Caco-2 (cell line): ENCODE data around the gene PRCP. TPM values are rescaled to one million over a fixed set of nuclear protein-coding genes. Genes with fewer than 3 reads are reported as not detected.

Experiments
- BruUV-seq: library from RNA; stranded (reverse); fragments of 400-500 nt; replicated peaks from 2 replicates; lab custom pipeline; 2021; lab: Mats Ljungman, UMichigan
- CTCF ChIA-PET: fragments of 300-600 bp; sonication (Branson Sonifier 250); formaldehyde crosslinking; loops from one replicate; lab custom pipeline; 2022; ENCODE audit warnings: antibody characterized with exemption; lab: Charles Lee
- POLR2A ChIA-PET: fragments of 300-600 bp; sonication (Branson Sonifier 250); formaldehyde crosslinking; loops from one replicate; lab custom pipeline; 2022; ENCODE audit warnings: antibody characterized with exemption; lab: Charles Lee
- DNase-seq, 2 experiments: peaks; one replicate each; pipeline versions ENCODE4 v3.0.0 to v3.0.0-alpha.2; 2020 to 2022
- H3K27me3 ChIP-seq: replicated peaks from 2 replicates; pipeline ENCODE4 v1.6.0; 2011; ENCODE audit warnings: low read length; ENCODE audit not compliant: control insufficient read depth, insufficient read depth
- H3K36me3 ChIP-seq: 2 replicates; pipeline ENCODE4 v1.5.1; 2011; ENCODE audit warnings: low read length; ENCODE audit not compliant: control insufficient read depth, insufficient read depth
- H3K4me1 ChIP-seq: fragments of 250-450 bp; sonication (Bioruptor Pico); 2 replicates; pipeline ENCODE4 v1.5.1; 2020; ENCODE audit warnings: mild to moderate bottlenecking
- H3K4me3 ChIP-seq: 2 replicates; pipeline ENCODE4 v1.5.1; 2011; ENCODE audit warnings: low read depth, mild to moderate bottlenecking, control low read depth, low read length
- H3K9me3 ChIP-seq: fragments of 250-450 bp; sonication (Bioruptor Pico); 2 replicates; pipeline ENCODE4 v1.5.1; 2020; ENCODE audit warnings: mild to moderate bottlenecking, moderate library complexity
- H3K27ac Mint-ChIP-seq: one replicate; pipeline ENCODE4 v1.8.0; 2022; ENCODE audit warnings: mixed read lengths; ENCODE audit not compliant: unreplicated experiment
- H3K27me3 Mint-ChIP-seq: one replicate; pipeline ENCODE4 v1.8.0; 2022; ENCODE audit warnings: mixed read lengths; ENCODE audit not compliant: insufficient read depth, unreplicated experiment
- H3K36me3 Mint-ChIP-seq: one replicate; pipeline ENCODE4 v1.8.0; 2022; ENCODE audit warnings: mild to moderate bottlenecking, mixed read lengths; ENCODE audit not compliant: insufficient read depth, unreplicated experiment
- H3K4me1 Mint-ChIP-seq: one replicate; pipeline ENCODE4 v1.8.0; 2022; ENCODE audit warnings: low read depth, mixed read lengths; ENCODE audit not compliant: unreplicated experiment
- H3K4me3 Mint-ChIP-seq: one replicate; pipeline ENCODE4 v1.8.0; 2022; ENCODE audit warnings: mild to moderate bottlenecking, moderate library complexity, mixed read lengths; ENCODE audit not compliant: unreplicated experiment
- H3K9me3 Mint-ChIP-seq: one replicate; pipeline ENCODE4 v1.8.0; 2022; ENCODE audit warnings: mixed read lengths; ENCODE audit not compliant: unreplicated experiment
- CTCF ChIP-seq, 2 experiments: fragments of 200-600 bp in 1 of 2; IDR thresholded peaks; 1 replicate in 1 of 2; 2 replicates in 1 of 2; pipeline versions ENCODE4 v1.5.1 to v1.8.0; 2011 to 2022; ENCODE audit warnings: antibody characterized with exemption in 1 of 2, control low read depth in 1 of 2, inconsistent platforms in 1 of 2, low read depth in 1 of 2, low read length in 1 of 2, mild to moderate bottlenecking in 1 of 2, moderate library complexity in 1 of 2; ENCODE audit not compliant: insufficient read depth in 1 of 2, severe bottlenecking in 1 of 2, unreplicated experiment in 1 of 2
- intact Hi-C: fragments of 100-400 bp; cut with micrococcal nuclease; formaldehyde crosslinking; loops from one replicate; pipeline ENCODE4 v1.10.0; 2022; ENCODE audit not compliant: unreplicated experiment
- total RNA-seq: library from RNA; stranded (reverse); gene quantifications from 2 replicates; pipeline ENCODE4 v1.2.3, GENCODE V29; 2022

Gene PRCP
- total RNA-seq, 1 experiment from 2014 or later, result 107 TPM

- TF ChIP-seq CTCF (IDR thresholded peaks at IDR 0.05; ENCODE audit: insufficient read depth in 1 of 2, low read depth in 1 of 2, low read length in 1 of 2, severe bottlenecking in 1 of 2, unreplicated experiment in 1 of 2), result no peak
- no peaks in the 10 kb centered on the region for H3K4me1 Mint-ChIP-seq
- Histone ChIP-seq H3K27me3 (no peaks in the 10 kb centered on the region), H3K4me3 (no peak overlapping the region), H3K36me3 (no peaks in the 10 kb centered on the region), H3K9me3 (no peaks in the 10 kb centered on the region), H3K4me1 (no peaks in the 10 kb centered on the region)
- DNase-seq, result no peak
- TSS peak; percentile 32 for BruUV-seq
- ChIA-PET POLR2A (no interaction called here), CTCF (no interaction called here)
- H3K36me3 Mint-ChIP-seq, result peaks cover 19% of the 10 kb centered on the region
- no peak overlapping the region for H3K27ac Mint-ChIP-seq
- no peak overlapping the region for H3K4me3 Mint-ChIP-seq
- H3K27me3 Mint-ChIP-seq, result no peaks in the 10 kb centered on the region
- intact Hi-C loops, result no loop called here
- no peaks in the 10 kb centered on the region for H3K9me3 Mint-ChIP-seq
Measured at GRCh38 chr11:82932564-82932963, 32.3 kb upstream of the PRCP start.

GRCh38 chr11:82930734-82931133 is 30.5 kb upstream of the PRCP start:
- no peaks in the 10 kb centered on the region for H3K4me1 ChIP-seq
- no peaks in the 10 kb centered on the region for H3K9me3 ChIP-seq
- no peaks in the 10 kb centered on the region for H3K4me1 Mint-ChIP-seq
- ChIA-PET POLR2A (interaction anchor here (0.5 kb wide), 1 partner anchor 141 kb away, joined by 6 read pairs; the partner anchor contains the start of gene RAB30), CTCF (interaction anchor here (0.6 kb wide), 1 partner anchor 264 kb away, joined by 3 read pairs; no protein-coding TSS in a partner anchor)
- no peaks in the 10 kb centered on the region for H3K9me3 Mint-ChIP-seq
- intact Hi-C loops, result no loop called here
- no peaks in the 10 kb centered on the region for H3K27me3 Mint-ChIP-seq
- peaks cover 19% of the 10 kb centered on the region for H3K36me3 Mint-ChIP-seq
- no peaks in the 10 kb centered on the region for H3K27me3 ChIP-seq
- no TSS peak for BruUV-seq
- no peak for TF ChIP-seq CTCF (IDR thresholded peaks at IDR 0.05; ENCODE audit: insufficient read depth in 1 of 2, low read depth in 1 of 2, low read length in 1 of 2, severe bottlenecking in 1 of 2, unreplicated experiment in 1 of 2)
- H3K4me3 Mint-ChIP-seq, result no peak overlapping the region
- H3K4me3 ChIP-seq, result no peak overlapping the region
- no peak overlapping the region for H3K27ac Mint-ChIP-seq
- H3K36me3 ChIP-seq, result no peaks in the 10 kb centered on the region
- DNase-seq, result no peak

- ChIA-PET POLR2A (no interaction called here), CTCF (no interaction called here)
- peaks cover 19% of the 10 kb centered on the region for H3K36me3 Mint-ChIP-seq
- Histone ChIP-seq H3K36me3 (no peaks in the 10 kb centered on the region), H3K4me3 (no peak overlapping the region), H3K27me3 (no peaks in the 10 kb centered on the region), H3K4me1 (no peaks in the 10 kb centered on the region), H3K9me3 (no peaks in the 10 kb centered on the region)
- no peak overlapping the region for H3K4me3 Mint-ChIP-seq
- TF ChIP-seq CTCF (IDR thresholded peaks at IDR 0.05; ENCODE audit: insufficient read depth in 1 of 2, low read depth in 1 of 2, low read length in 1 of 2, severe bottlenecking in 1 of 2, unreplicated experiment in 1 of 2), result no peak
- intact Hi-C loops, result no loop called here
- no peaks in the 10 kb centered on the region for H3K27me3 Mint-ChIP-seq
- no peaks in the 10 kb centered on the region for H3K4me1 Mint-ChIP-seq
- no peaks in the 10 kb centered on the region for H3K9me3 Mint-ChIP-seq
- H3K27ac Mint-ChIP-seq, result no peak overlapping the region
- no TSS peak for BruUV-seq
- no peak for DNase-seq
Measured at GRCh38 chr11:82930229-82930628, 30.0 kb upstream of the PRCP start.
